ENCODE data around the gene C1orf50.

C1orf50 gene

DNA sequence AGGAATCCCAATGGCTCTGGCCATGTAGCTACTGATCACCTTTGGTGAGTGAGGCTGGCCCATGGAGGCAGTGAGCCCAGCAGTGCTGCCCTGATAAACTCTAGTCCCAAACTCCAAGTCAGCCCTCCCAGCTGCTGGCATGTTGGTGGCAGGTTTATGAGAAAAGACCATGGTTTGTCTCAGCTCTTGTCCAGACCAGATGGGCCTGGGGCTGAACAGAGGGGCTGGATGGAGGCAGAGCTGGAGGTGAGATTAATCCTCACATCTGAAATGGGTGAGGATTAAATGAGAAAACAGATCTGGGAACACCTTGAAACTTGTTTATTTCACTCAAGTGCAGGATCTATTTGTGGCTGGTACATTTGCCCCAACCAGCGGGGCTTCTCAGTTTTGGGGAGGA, 21.0 kb downstream of the C1orf50 start:
- Histone ChIP-seq H3K23ac (ENCODE audit: low read length in 2 of 2) (no peak overlapping the region), H2BK120ac (ENCODE audit: low read depth, low read length) (no peak overlapping the region), H4K91ac (ENCODE audit: low read length) (no peak overlapping the region), H2BK15ac (ENCODE audit: low read depth, poor library complexity, severe bottlenecking) (no peak overlapping the region), H3K9me3 (ENCODE audit: control insufficient read depth, low read length) (no peaks in the 10 kb centered on the region), H2BK5ac (ENCODE audit: low read depth, low read length, poor library complexity, severe bottlenecking) (no peak overlapping the region), H3K18ac (ENCODE audit: low read depth in 1 of 2, low read length in 2 of 2) (no peak overlapping the region), H3K4me2 (ENCODE audit: low read length, poor library complexity, severe bottlenecking) (no peak overlapping the region), H2AK5ac (ENCODE audit: low read length, severe bottlenecking) (no peak overlapping the region), H3K27ac (ENCODE audit: low read length, poor library complexity, severe bottlenecking) (no peak overlapping the region), H3K27me3 (ENCODE audit: control insufficient read depth in 1 of 2, insufficient read depth in 1 of 2, low read length in 2 of 2) (peaks cover 0 to 6% of the 10 kb centered on the region in 2 experiments), H4K8ac (ENCODE audit: low read length) (no peak overlapping the region), H3K79me1 (replicated peaks; ENCODE audit: low read length, poor library complexity, severe bottlenecking) (no peaks in the 10 kb centered on the region), H2BK12ac (ENCODE audit: low read length in 2 of 2) (no peak overlapping the region), H2AFZ (ENCODE audit: low read depth, low read length) (no peak overlapping the region), H3K36me3 (ENCODE audit: control insufficient read depth in 1 of 2, insufficient read depth in 2 of 2, low read depth in 1 of 2, low read length in 2 of 2) (peaks cover 7 to 23% of the 10 kb centered on the region in 2 experiments), H3K4me1 (ENCODE audit: control insufficient read depth, insufficient read depth, low read depth, low read length) (no peaks in the 10 kb centered on the region), H3K4ac (ENCODE audit: low read depth in 1 of 2, low read length in 2 of 2) (no peak overlapping the region), H3K4me3 (ENCODE audit: insufficient read depth in 1 of 2, low read depth in 1 of 2, low read length in 2 of 2) (no peak overlapping the region), H3K9ac (ENCODE audit: low read length) (no peak overlapping the region), H3K14ac (ENCODE audit: low read length in 2 of 2) (no peak overlapping the region)
- WGBS: 100% methylated on average over 1 of the region's 1 CpG
- no peak for DNase-seq

DNA sequence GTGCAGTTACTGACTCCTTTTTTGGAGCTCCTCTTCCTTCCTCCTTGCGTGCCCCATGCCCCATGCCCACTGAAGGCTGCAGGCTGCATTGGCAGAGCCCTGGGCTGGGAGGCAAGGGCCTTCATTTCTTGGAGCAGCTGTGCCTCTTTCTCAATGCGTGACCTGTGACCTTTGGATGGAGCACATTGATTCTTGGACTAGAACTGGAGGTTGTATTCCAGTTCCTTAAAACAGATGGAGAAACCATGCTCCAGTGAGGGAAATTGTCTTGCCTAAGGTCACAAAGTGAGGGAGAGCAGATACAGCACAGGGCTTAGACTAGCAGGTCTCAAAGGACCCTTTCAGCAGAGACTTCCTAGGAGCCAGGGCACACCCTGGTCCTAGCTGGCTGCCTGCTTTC, 26.8 kb downstream of the C1orf50 start:
- Histone ChIP-seq H3K27me3 (ENCODE audit: control insufficient read depth in 1 of 2, insufficient read depth in 1 of 2, low read length in 2 of 2) (peaks cover 0 to 3% of the 10 kb centered on the region in 2 experiments), H3K79me1 (replicated peaks; ENCODE audit: low read length, poor library complexity, severe bottlenecking) (no peaks in the 10 kb centered on the region), H3K27ac (ENCODE audit: low read length, poor library complexity, severe bottlenecking) (no peak overlapping the region), H3K36me3 (ENCODE audit: control insufficient read depth in 1 of 2, insufficient read depth in 2 of 2, low read depth in 1 of 2, low read length in 2 of 2) (no peaks in the 10 kb centered on the region), H4K91ac (ENCODE audit: low read length) (no peak overlapping the region), H3K4ac (ENCODE audit: low read depth in 1 of 2, low read length in 2 of 2) (no peak overlapping the region), H2AFZ (ENCODE audit: low read depth, low read length) (no peak overlapping the region), H2BK12ac (ENCODE audit: low read length in 2 of 2) (no peak overlapping the region), H3K18ac (ENCODE audit: low read depth in 1 of 2, low read length in 2 of 2) (no peak overlapping the region), H2AK5ac (ENCODE audit: low read length, severe bottlenecking) (no peak overlapping the region), H3K14ac (ENCODE audit: low read length in 2 of 2) (no peak overlapping the region), H3K4me2 (ENCODE audit: low read length, poor library complexity, severe bottlenecking) (no peak overlapping the region), H3K4me3 (ENCODE audit: insufficient read depth in 1 of 2, low read depth in 1 of 2, low read length in 2 of 2) (no peak overlapping the region), H3K9me3 (ENCODE audit: control insufficient read depth, low read length) (no peaks in the 10 kb centered on the region), H4K8ac (ENCODE audit: low read length) (no peak overlapping the region), H2BK15ac (ENCODE audit: low read depth, poor library complexity, severe bottlenecking) (no peak overlapping the region), H2BK120ac (ENCODE audit: low read depth, low read length) (no peak overlapping the region), H3K23ac (ENCODE audit: low read length in 2 of 2) (no peak overlapping the region), H3K4me1 (ENCODE audit: control insufficient read depth, insufficient read depth, low read depth, low read length) (no peaks in the 10 kb centered on the region), H3K9ac (ENCODE audit: low read length) (no peak overlapping the region), H2BK5ac (ENCODE audit: low read depth, low read length, poor library complexity, severe bottlenecking) (no peak overlapping the region)
- 97% methylated on average over 1 of the region's 2 CpGs for WGBS
- DNase-seq: no peak

DNA sequence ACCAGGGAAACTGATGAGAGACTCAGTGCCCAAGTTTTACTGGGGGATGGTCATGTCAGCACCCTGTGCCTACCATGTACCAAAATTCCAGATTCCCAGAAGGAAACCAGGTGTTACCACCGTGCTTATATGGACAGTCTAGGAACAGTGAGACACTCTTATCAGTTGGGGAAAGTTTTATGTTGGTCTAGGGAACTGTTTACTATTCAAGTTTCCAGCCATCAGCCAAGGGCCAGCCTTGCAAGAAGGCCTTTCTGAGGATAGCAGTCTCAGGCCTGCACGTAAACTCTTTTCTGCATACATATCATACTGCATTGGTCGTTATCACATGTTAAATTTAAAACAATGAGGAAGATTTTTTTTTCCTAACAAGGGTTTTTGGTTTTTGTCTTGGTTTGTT, 30.4 kb downstream of the C1orf50 start:
- no peak overlapping the region for H3K4me3 ChIP-seq (ENCODE audit: insufficient read depth in 1 of 2, low read depth in 1 of 2, low read length in 2 of 2)
- H3K4me1 ChIP-seq (ENCODE audit: control insufficient read depth, insufficient read depth, low read depth, low read length): no peaks in the 10 kb centered on the region
- H4K8ac ChIP-seq (ENCODE audit: low read length): no peak overlapping the region
- no peak overlapping the region for H3K23ac ChIP-seq (ENCODE audit: low read length in 2 of 2)
- no peak overlapping the region for H2BK120ac ChIP-seq (ENCODE audit: low read depth, low read length)
- no peak overlapping the region for H3K27ac ChIP-seq (ENCODE audit: low read length, poor library complexity, severe bottlenecking)
- H2AFZ ChIP-seq (ENCODE audit: low read depth, low read length): no peak overlapping the region
- no peak overlapping the region for H3K9ac ChIP-seq (ENCODE audit: low read length)
- H3K27me3 ChIP-seq (ENCODE audit: control insufficient read depth in 1 of 2, insufficient read depth in 1 of 2, low read length in 2 of 2): peaks cover 0 to 3% of the 10 kb centered on the region in 2 experiments
- H2BK5ac ChIP-seq (ENCODE audit: low read depth, low read length, poor library complexity, severe bottlenecking): no peak overlapping the region
- DNase-seq: no peak
- no peak overlapping the region for H3K4ac ChIP-seq (ENCODE audit: low read depth in 1 of 2, low read length in 2 of 2)
- H3K14ac ChIP-seq (ENCODE audit: low read length in 2 of 2): no peak overlapping the region
- H3K79me1 ChIP-seq (replicated peaks; ENCODE audit: low read length, poor library complexity, severe bottlenecking): no peaks in the 10 kb centered on the region
- no peaks in the 10 kb centered on the region for H3K36me3 ChIP-seq (ENCODE audit: control insufficient read depth in 1 of 2, insufficient read depth in 2 of 2, low read depth in 1 of 2, low read length in 2 of 2)
- no peak overlapping the region for H3K4me2 ChIP-seq (ENCODE audit: low read length, poor library complexity, severe bottlenecking)
- no peak overlapping the region for H3K18ac ChIP-seq (ENCODE audit: low read depth in 1 of 2, low read length in 2 of 2)
- no peak overlapping the region for H4K91ac ChIP-seq (ENCODE audit: low read length)
- WGBS: 100% methylated on average over 1 of the region's 3 CpGs
- no peak overlapping the region for H2BK15ac ChIP-seq (ENCODE audit: low read depth, poor library complexity, severe bottlenecking)
- no peak overlapping the region for H2AK5ac ChIP-seq (ENCODE audit: low read length, severe bottlenecking)
- H2BK12ac ChIP-seq (ENCODE audit: low read length in 2 of 2): no peak overlapping the region
- no peaks in the 10 kb centered on the region for H3K9me3 ChIP-seq (ENCODE audit: control insufficient read depth, low read length)

- Histone ChIP-seq H2BK15ac (ENCODE audit: low read depth, poor library complexity, severe bottlenecking) (no peak overlapping the region), H2AK5ac (ENCODE audit: low read length, severe bottlenecking) (no peak overlapping the region), H3K4me3 (ENCODE audit: insufficient read depth in 1 of 2, low read depth in 1 of 2, low read length in 2 of 2) (no peak overlapping the region), H2BK120ac (ENCODE audit: low read depth, low read length) (no peak overlapping the region), H3K27me3 (ENCODE audit: control insufficient read depth in 1 of 2, insufficient read depth in 1 of 2, low read length in 2 of 2) (peaks cover 0 to 3% of the 10 kb centered on the region in 2 experiments), H3K18ac (ENCODE audit: low read depth in 1 of 2, low read length in 2 of 2) (no peak overlapping the region), H4K8ac (ENCODE audit: low read length) (no peak overlapping the region), H3K9me3 (ENCODE audit: control insufficient read depth, low read length) (no peaks in the 10 kb centered on the region), H4K91ac (ENCODE audit: low read length) (no peak overlapping the region), H3K4ac (ENCODE audit: low read depth in 1 of 2, low read length in 2 of 2) (no peak overlapping the region), H2BK12ac (ENCODE audit: low read length in 2 of 2) (no peak overlapping the region), H3K36me3 (ENCODE audit: control insufficient read depth in 1 of 2, insufficient read depth in 2 of 2, low read depth in 1 of 2, low read length in 2 of 2) (no peaks in the 10 kb centered on the region), H3K4me1 (ENCODE audit: control insufficient read depth, insufficient read depth, low read depth, low read length) (no peaks in the 10 kb centered on the region), H3K23ac (ENCODE audit: low read length in 2 of 2) (no peak overlapping the region), H3K79me1 (replicated peaks; ENCODE audit: low read length, poor library complexity, severe bottlenecking) (no peaks in the 10 kb centered on the region), H2AFZ (ENCODE audit: low read depth, low read length) (no peak overlapping the region), H3K4me2 (ENCODE audit: low read length, poor library complexity, severe bottlenecking) (no peak overlapping the region), H2BK5ac (ENCODE audit: low read depth, low read length, poor library complexity, severe bottlenecking) (no peak overlapping the region), H3K27ac (ENCODE audit: low read length, poor library complexity, severe bottlenecking) (no peak overlapping the region), H3K9ac (ENCODE audit: low read length) (no peak overlapping the region), H3K14ac (ENCODE audit: low read length in 2 of 2) (no peak overlapping the region)
- DNase-seq: no peak
- WGBS: 94% methylated on average over 5 of the region's 5 CpGs
Measured at GRCh38 chr1:42797979-42798378, 30.9 kb downstream of the C1orf50 start.
